Measurements from ENCODE around the gene IGFL1. TPM values are rescaled to one million over a fixed set of nuclear protein-coding genes. Genes with fewer than 3 reads are reported as not detected.
A peak's percentile ranks its signal among the peaks of the same experiment; 100 is the strongest.

Gene IGFL1
- total RNA-seq, 1 donor from 2014 or later: not detected

DNA sequence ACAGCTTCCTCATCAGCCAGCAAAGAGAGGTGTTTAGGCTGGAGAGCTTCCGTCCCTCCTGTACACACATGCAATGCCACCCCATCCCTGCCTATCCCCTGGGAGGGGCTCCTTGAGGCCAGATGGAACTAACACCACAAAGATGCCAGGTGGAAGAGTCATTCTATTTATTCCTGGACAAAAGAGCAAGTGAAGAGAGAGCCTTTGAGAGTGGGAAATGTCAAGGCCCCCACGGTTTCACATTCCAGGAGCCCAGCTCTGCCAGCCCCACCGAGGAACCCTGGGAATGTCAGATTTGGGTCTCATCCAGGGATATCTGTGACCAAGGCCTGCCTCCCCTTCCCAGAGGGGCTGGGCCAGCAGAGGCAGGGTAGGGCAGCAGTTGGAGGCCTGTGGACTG is 30.8 kb upstream of the IGFL1 start:
- Mint-ChIP-seq H3K9me3 (ENCODE audit: unreplicated experiment) (peaks cover 17% of the 10 kb centered on the region), H3K4me3 (ENCODE audit: unreplicated experiment) (peak overlapping the region; percentile 30), H3K27me3 (ENCODE audit: low read depth, unreplicated experiment) (peaks cover 16% of the 10 kb centered on the region), H3K27ac (ENCODE audit: unreplicated experiment) (no peak overlapping the region), H3K36me3 (ENCODE audit: low read depth, unreplicated experiment) (peaks cover 7% of the 10 kb centered on the region), H3K4me1 (ENCODE audit: low read depth, unreplicated experiment) (peaks cover 36% of the 10 kb centered on the region)
- Histone ChIP-seq H2AFZ (ENCODE audit: low read depth, low read length) (no peak overlapping the region), H3K36me3 (ENCODE audit: insufficient read depth, low read length) (no peaks in the 10 kb centered on the region), H3K4me3 (ENCODE audit: insufficient read depth, low read depth, low read length) (no peak overlapping the region), H3K9ac (ENCODE audit: low read length) (no peak overlapping the region), H3K4me2 (ENCODE audit: low read length) (no peak overlapping the region), H4K20me1 (ENCODE audit: insufficient read depth, low read length) (no peaks in the 10 kb centered on the region), H3K27me3 (ENCODE audit: insufficient read depth, low read length) (peaks cover 33% of the 10 kb centered on the region), H3K79me2 (ENCODE audit: insufficient read depth, low read length) (no peaks in the 10 kb centered on the region), H3K4me1 (ENCODE audit: insufficient read depth, low read length) (peaks cover 5% of the 10 kb centered on the region), H3K9me3 (ENCODE audit: insufficient read depth, low read depth, low read length) (peaks cover 4% of the 10 kb centered on the region), H3K27ac (ENCODE audit: low read depth, low read length) (no peak overlapping the region)
- DNase-seq (ENCODE audit: low read depth) (peak; percentile 21), FAIRE-seq (no peak)
- TF ChIP-seq, protein P1, sequence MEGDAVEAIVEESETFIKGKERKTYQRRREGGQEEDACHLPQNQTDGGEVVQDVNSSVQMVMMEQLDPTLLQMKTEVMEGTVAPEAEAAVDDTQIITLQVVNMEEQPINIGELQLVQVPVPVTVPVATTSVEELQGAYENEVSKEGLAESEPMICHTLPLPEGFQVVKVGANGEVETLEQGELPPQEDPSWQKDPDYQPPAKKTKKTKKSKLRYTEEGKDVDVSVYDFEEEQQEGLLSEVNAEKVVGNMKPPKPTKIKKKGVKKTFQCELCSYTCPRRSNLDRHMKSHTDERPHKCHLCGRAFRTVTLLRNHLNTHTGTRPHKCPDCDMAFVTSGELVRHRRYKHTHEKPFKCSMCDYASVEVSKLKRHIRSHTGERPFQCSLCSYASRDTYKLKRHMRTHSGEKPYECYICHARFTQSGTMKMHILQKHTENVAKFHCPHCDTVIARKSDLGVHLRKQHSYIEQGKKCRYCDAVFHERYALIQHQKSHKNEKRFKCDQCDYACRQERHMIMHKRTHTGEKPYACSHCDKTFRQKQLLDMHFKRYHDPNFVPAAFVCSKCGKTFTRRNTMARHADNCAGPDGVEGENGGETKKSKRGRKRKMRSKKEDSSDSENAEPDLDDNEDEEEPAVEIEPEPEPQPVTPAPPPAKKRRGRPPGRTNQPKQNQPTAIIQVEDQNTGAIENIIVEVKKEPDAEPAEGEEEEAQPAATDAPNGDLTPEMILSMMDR (IDR thresholded peaks at IDR 0.05; ENCODE audit: insufficient read depth, low read depth, low read length): no peak
- no peak for TF ChIP-seq EZH2 (IDR thresholded peaks at IDR 0.05; ENCODE audit: insufficient read depth, low read length)

DNA sequence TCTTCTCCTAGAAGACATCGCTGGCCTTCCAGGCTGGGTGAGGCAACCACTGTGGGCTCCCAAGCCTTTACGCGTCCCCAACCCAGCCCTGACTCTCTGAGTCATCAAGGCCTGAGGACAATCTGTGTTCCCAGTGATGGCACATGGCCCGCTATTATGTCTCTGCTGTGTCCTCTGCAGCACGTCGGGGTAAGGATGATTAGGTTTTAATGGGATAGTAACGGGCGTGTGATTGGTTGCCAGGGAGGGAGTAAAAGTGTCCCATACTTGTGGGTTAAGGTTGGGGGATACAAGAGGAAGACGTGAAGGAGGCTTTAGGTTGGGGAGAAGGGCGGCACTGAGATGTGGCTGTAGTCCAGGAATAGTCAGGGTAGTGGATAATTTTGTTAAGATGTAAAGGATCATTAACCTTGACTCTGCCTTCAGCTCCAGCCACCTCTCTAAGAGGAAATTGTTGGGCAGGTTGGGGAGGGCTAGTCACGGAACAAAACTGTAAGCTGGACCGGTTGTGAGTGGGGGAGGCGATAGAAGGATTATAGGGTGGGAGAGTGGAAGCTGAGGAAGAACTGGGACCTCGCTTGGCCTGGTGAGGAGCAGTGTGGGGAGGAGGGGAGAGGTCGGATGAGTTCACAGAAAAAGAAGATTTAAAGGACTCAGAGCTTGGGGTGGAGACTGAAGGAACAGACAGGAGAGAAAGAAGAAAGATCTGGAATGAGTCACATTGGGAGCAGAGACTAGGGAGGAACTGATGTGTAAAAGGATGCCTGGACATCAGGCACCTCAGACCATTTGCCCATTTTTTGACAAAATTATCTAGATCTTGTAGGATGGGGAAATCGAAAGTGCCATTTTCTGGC is 27.9 kb upstream of the IGFL1 start:
- H3K27ac ChIP-seq (ENCODE audit: low read depth, low read length): no peak overlapping the region
- no peaks in the 10 kb centered on the region for H3K36me3 ChIP-seq (ENCODE audit: insufficient read depth, low read length)
- Mint-ChIP-seq H3K36me3 (ENCODE audit: low read depth, unreplicated experiment) (peaks cover 11% of the 10 kb centered on the region), H3K27ac (ENCODE audit: unreplicated experiment) (peak overlapping the region; percentile 21), H3K9me3 (ENCODE audit: unreplicated experiment) (peaks cover 16% of the 10 kb centered on the region), H3K4me1 (ENCODE audit: low read depth, unreplicated experiment) (peaks cover 48% of the 10 kb centered on the region), H3K27me3 (ENCODE audit: low read depth, unreplicated experiment) (peaks cover 7% of the 10 kb centered on the region), H3K4me3 (ENCODE audit: unreplicated experiment) (no peak overlapping the region)
- peaks cover 11% of the 10 kb centered on the region for H3K9me3 ChIP-seq (ENCODE audit: insufficient read depth, low read depth, low read length)
- no peak overlapping the region for H3K4me2 ChIP-seq (ENCODE audit: low read length)
- DNase-seq (ENCODE audit: low read depth): no peak
- no peak overlapping the region for H3K4me3 ChIP-seq (ENCODE audit: insufficient read depth, low read depth, low read length)
- H3K4me1 ChIP-seq (ENCODE audit: insufficient read depth, low read length): no peaks in the 10 kb centered on the region
- FAIRE-seq: no peak
- H2AFZ ChIP-seq (ENCODE audit: low read depth, low read length): no peak overlapping the region
- no peak for TF ChIP-seq EZH2 (IDR thresholded peaks at IDR 0.05; ENCODE audit: insufficient read depth, low read length)
- TF ChIP-seq, protein P1 (IDR thresholded peaks at IDR 0.05; ENCODE audit: insufficient read depth, low read depth, low read length): no peak
- no peaks in the 10 kb centered on the region for H4K20me1 ChIP-seq (ENCODE audit: insufficient read depth, low read length)
- H3K27me3 ChIP-seq (ENCODE audit: insufficient read depth, low read length): peaks cover 26% of the 10 kb centered on the region
- no peaks in the 10 kb centered on the region for H3K79me2 ChIP-seq (ENCODE audit: insufficient read depth, low read length)
- H3K9ac ChIP-seq (ENCODE audit: low read length): no peak overlapping the region

DNA sequence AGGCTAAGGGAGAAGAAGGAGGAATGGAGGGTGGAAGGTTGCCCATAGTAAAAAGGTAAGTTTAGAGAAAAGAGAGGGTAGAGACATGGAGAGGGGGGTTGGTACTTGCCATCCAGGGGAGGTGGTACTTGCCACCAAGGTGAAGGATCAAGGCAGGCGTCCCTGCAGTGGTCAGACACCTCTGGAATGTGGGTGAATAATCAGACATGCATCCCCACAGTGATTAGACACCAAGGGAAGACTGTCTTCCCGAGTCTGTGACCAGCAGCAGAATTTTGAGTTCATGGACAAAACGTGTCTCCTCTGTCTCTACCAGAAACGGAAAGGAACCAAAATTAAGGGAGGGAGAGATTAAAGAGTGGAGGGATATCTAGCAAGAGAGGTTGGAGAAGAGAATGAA is 27.1 kb upstream of the IGFL1 start:
- Mint-ChIP-seq H3K36me3 (ENCODE audit: low read depth, unreplicated experiment) (peaks cover 11% of the 10 kb centered on the region), H3K4me3 (ENCODE audit: unreplicated experiment) (no peak overlapping the region), H3K4me1 (ENCODE audit: low read depth, unreplicated experiment) (peaks cover 45% of the 10 kb centered on the region), H3K27me3 (ENCODE audit: low read depth, unreplicated experiment) (peaks cover 4% of the 10 kb centered on the region), H3K9me3 (ENCODE audit: unreplicated experiment) (peaks cover 16% of the 10 kb centered on the region), H3K27ac (ENCODE audit: unreplicated experiment) (peak overlapping the region; percentile 54)
- H3K36me3 ChIP-seq (ENCODE audit: insufficient read depth, low read length): no peaks in the 10 kb centered on the region
- no peaks in the 10 kb centered on the region for H4K20me1 ChIP-seq (ENCODE audit: insufficient read depth, low read length)
- no peak for DNase-seq (ENCODE audit: low read depth)
- H2AFZ ChIP-seq (ENCODE audit: low read depth, low read length): no peak overlapping the region
- H3K9me3 ChIP-seq (ENCODE audit: insufficient read depth, low read depth, low read length): peaks cover 11% of the 10 kb centered on the region
- H3K4me1 ChIP-seq (ENCODE audit: insufficient read depth, low read length): no peaks in the 10 kb centered on the region
- H3K27me3 ChIP-seq (ENCODE audit: insufficient read depth, low read length): peaks cover 24% of the 10 kb centered on the region
- no peaks in the 10 kb centered on the region for H3K79me2 ChIP-seq (ENCODE audit: insufficient read depth, low read length)
- H3K9ac ChIP-seq (ENCODE audit: low read length): no peak overlapping the region
- no peak overlapping the region for H3K4me2 ChIP-seq (ENCODE audit: low read length)
- no peak for FAIRE-seq
- no peak overlapping the region for H3K27ac ChIP-seq (ENCODE audit: low read depth, low read length)
- no peak overlapping the region for H3K4me3 ChIP-seq (ENCODE audit: insufficient read depth, low read depth, low read length)
- TF ChIP-seq EZH2 (IDR thresholded peaks at IDR 0.05; ENCODE audit: insufficient read depth, low read length): no peak
- TF ChIP-seq, protein P1 (IDR thresholded peaks at IDR 0.05; ENCODE audit: insufficient read depth, low read depth, low read length): no peak

Data from astrocyte (in vitro differentiated cells and primary cell).